K562 (cell line): ENCODE measurements around the gene NEURL2. TPM values are rescaled to one million over a fixed set of nuclear protein-coding genes. Genes with fewer than 3 reads are reported as not detected.
A peak's percentile ranks its signal among the peaks of the same experiment; 100 is the strongest.

Experiments
- KDM4B ChIP-seq, 2 experiments: fragments of 450-650 bp in 1 of 2; sonication (generic) in 1 of 2; IDR thresholded peaks; 2 replicates each; pipeline ENCODE4 v1.6.1; 2016 to 2017; ENCODE audit warnings: borderline replicate concordance in 2 of 2, antibody characterized with exemption in 1 of 2, low read depth in 1 of 2, mild to moderate bottlenecking in 1 of 2
- MEIS2 ChIP-seq: fragments of 450-650 bp; IDR thresholded peaks from 2 replicates; pipeline ENCODE4 v1.6.1; 2014; ENCODE audit warnings: mild to moderate bottlenecking; ENCODE audit not compliant: partially characterized antibody
- PHB ChIP-seq: fragments of 250-450 bp; sonication (Bioruptor Pico); IDR thresholded peaks from 2 replicates; pipeline ENCODE4 v1.5.0; 2021
- STAG1 ChIP-seq: sonication (generic); formaldehyde crosslinking; IDR thresholded peaks from 2 replicates; pipeline ENCODE4 v1.5.0; 2020; ENCODE audit warnings: missing genetic modification reagents, borderline replicate concordance
- ZBTB11 ChIP-seq, 3 experiments: fragments of 200-800 bp in 1 of 3; fragments of 250-450 bp in 1 of 3; fragments of 450-650 bp in 1 of 3; sonication (Bioruptor Pico) in 1 of 3; sonication (Bioruptor generic) in 1 of 3; formaldehyde crosslinking in 1 of 3; IDR thresholded peaks; 2 replicates each; pipeline versions ENCODE4 v1.6.1 to v1.8.0; 2016 to 2022; ENCODE audit warnings: mild to moderate bottlenecking in 2 of 3, missing genetic modification characterization in 2 of 3, missing compliant biosample characterization in 1 of 3, moderate library complexity in 1 of 3
- ZNF318 ChIP-seq, 2 experiments: fragments of 450-650 bp; IDR thresholded peaks; 2 replicates each; pipeline ENCODE4 v1.6.1; 2016; ENCODE audit warnings: mild to moderate bottlenecking in 2 of 2, borderline replicate concordance in 1 of 2, low read depth in 1 of 2, moderate library complexity in 1 of 2
- ZNF609 ChIP-seq: sonication (generic); formaldehyde crosslinking; IDR thresholded peaks from 2 replicates; pipeline ENCODE4 v1.8.1; 2023; ENCODE audit warnings: missing genetic modification reagents, mild to moderate bottlenecking, borderline replicate concordance
- ZNF717 ChIP-seq: fragments of 250-450 bp; sonication (Bioruptor Pico); IDR thresholded peaks from 2 replicates; pipeline ENCODE4 v1.5.0; 2021
- polyA plus RNA-seq, 8 experiments: library from polyadenylated mRNA; depleted of rRNA in 4 of 8; stranded (reverse) in 5 of 8; unstranded in 3 of 8; fragments of >200 nt; fragmentation: Nextera tagmentation in 2 of 8; fragmentation: Illumina TruSeq in 1 of 8; extraction: Ambion mirVana in 2 of 8; extraction: Trizol in 1 of 8; gene quantifications; 2 replicates each; pipeline versions ENCODE4 v1.2.1 to v1.2.3, GENCODE V29; 2011 to 2014; ENCODE audit warnings: inconsistent platforms in 1 of 8, missing spikeins in 1 of 8
- total RNA-seq, 7 experiments: library from RNA; depleted of rRNA in 6 of 7; stranded (reverse); fragments of >200 nt in 6 of 7; fragmentation: Illumina TruSeq in 2 of 7; extraction: Trizol in 2 of 7; gene quantifications; 2 replicates each; pipeline versions ENCODE4 v1.2.1 to v1.2.3, GENCODE V29; 2011 to 2021; ENCODE audit warnings: low replicate concordance in 1 of 7

Gene NEURL2
- total and polyA plus RNA-seq, 9 of the 15 experiments (the other 6 are each of a cell fraction or from before 2014, with no cell fraction given): 0.22 to 1.9 (median 0.50) TPM; not detected in 1

GRCh38 chr20:45910670-45911485 lies 19.9 kb upstream of the NEURL2 start (continued):
- TF ChIP-seq ZNF609 (no peak), ZNF717 (CRISPR knock-in tag) (0 out of 2 replicates have a peak, but pooled peaks have one; percentile 21), PHB (CRISPR knock-in tag) (no peak), STAG1 (no peak), ZNF318 (IDR thresholded peaks at IDR 0.05; ENCODE audit: borderline replicate concordance in 1 of 2, low read depth in 1 of 2) (0 out of 4 replicates have a peak, but pooled peaks of 1 of the 2 experiments have one; percentile 14), ZBTB11 (CRISPR knock-in tag; IDR thresholded peaks at IDR 0.05) (peak in 1 of 3 experiments; percentile 72; a peak in 1 of 6 replicates), MEIS2 (peak; percentile 20), KDM4B (IDR thresholded peaks at IDR 0.05; ENCODE audit: borderline replicate concordance in 2 of 2, low read depth in 1 of 2) (no peak)
